HG02588 (cell line): ENCODE results near the gene WDR73.

Source experiments
- ATAC-seq: cut with Tn5 transposase; IDR thresholded peaks from one replicate; pipeline ENCODE4 v1.9.1; 2021; ENCODE audit warnings: mild to moderate bottlenecking, moderate library complexity; ENCODE audit not compliant: unreplicated experiment

Gene WDR73

DNA sequence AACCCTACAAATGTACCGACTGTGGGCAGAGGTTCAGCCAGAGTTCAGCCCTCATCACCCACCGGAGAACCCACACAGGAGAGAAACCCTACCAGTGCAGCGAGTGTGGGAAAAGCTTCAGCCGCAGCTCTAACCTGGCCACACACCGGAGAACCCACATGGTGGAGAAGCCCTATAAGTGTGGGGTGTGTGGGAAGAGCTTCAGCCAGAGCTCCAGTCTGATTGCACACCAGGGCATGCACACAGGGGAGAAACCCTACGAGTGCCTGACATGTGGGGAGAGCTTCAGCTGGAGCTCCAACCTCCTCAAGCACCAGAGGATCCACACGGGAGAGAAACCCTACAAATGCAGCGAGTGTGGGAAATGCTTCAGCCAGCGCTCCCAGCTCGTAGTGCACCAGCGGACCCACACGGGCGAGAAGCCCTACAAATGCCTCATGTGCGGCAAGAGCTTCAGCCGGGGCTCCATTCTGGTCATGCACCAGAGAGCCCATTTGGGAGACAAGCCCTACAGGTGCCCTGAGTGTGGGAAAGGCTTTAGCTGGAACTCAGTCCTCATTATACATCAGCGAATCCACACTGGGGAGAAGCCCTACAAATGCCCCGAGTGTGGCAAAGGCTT lies 32.6 kb downstream of the WDR73 start:
- no peak for ATAC-seq

DNA sequence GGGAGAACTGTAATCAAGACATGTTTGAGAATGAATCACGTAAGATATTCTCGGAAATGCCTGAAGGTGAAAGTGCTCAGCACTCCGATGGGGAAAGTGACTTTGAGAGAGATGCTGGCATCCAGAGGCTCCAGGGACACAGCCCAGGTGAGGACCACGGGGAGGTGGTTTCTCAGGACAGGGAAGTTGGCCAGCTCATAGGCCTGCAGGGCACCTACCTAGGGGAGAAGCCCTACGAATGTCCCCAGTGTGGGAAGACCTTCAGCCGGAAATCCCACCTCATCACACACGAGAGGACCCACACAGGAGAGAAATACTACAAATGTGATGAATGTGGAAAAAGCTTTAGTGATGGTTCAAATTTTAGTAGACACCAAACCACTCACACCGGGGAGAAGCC lies 33.5 kb downstream of the WDR73 start:
- no peak for ATAC-seq

DNA sequence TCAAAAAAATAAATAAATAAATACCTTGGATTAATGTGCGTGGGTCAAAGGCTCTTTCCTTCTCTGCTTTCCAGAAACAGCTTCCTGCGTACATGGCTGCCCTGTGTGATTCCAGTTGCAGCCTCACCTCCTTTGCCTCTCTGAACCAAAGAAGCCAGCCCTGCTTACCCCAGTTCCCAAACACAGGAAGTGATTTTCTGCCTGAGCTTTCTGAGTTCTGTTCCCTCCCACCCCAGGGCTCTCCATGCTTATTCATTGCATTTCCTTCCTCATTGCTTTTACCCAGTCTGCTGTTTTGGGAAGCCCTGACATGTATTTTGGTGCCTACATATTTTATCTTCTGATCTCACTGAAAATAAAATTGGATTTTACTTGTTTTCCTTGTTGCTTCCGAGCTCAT lies 37.8 kb downstream of the WDR73 start:
- ATAC-seq: no peak

DNA sequence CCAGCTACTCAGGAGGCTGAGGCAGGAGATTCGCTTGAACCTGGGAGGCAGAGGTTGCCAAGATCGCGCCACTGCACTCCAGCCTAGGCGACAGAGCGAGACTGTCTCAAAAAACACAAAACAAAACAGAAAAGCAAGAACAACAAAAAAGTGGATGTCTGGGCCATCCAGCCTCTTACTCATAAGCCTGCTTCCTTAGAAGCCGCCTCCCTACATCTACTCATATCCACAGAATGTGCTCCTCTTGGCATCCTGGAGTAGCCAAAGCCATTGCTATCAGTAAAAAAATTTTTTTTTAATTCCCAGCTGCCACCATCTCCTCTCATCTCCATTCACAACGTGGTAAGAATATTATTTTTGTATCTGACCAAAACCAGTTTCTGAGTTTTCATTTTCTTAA lies 42.5 kb downstream of the WDR73 start:
- no peak for ATAC-seq

DNA sequence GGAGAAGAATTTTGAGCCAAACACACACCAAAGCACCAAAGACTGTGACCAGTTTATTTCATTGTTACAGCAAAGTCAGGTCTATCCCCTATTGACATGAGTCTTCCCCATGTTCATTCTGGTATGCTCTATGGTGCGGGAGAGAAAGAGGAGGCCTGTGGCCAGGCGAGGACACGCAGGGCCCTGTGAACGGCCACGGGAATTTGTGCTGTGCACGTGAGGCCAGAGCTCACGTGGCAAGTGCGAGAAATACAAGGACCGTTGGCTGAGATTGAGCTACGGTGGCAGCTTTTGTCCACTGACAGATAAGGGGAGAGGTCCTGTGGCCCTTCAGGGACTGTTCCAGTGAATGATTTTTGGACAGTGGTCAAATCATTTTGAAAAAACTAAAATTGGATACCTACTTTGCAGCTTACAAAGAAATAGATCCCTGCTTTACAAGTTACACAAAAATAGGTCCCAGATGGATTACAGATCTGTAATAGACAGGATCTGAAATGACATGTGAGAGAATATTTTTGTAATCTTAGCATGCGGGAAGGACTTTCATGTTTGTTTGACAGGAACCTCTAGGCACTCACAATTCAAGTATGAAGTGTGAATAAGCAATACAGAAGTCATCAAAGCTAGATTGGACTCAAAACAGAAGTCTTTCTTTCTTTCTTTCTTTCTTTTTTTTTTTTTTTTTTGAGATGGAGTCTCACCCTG lies 44.1 kb downstream of the WDR73 start:
- no peak for ATAC-seq

DNA sequence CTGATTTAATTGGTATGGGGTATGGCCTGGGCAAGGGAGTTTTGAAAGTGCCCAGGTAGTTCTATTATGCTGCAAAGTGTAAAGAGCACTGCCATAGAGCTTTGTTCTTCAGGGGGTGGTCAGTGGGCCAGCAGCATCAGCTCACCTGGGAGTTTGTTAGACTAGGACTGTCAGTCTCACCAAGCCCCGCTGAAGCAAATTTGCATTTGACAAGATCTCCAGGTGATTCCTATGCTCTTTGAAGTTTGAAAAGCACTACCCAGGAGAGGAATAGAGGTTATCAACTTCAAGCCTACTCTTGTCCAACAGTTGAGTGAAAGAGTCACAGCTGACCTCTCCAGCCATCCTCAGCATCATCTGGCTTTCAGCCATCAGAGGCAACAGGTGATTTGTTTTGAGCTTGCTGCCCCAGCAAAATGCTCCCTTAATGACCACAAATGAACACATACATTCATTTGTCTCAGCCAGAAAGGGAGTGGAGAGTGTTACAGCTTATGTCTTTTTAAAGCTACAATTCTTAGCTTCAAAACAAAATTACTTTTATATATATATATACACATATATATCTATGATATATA lies 45.3 kb downstream of the WDR73 start:
- no peak for ATAC-seq

DNA sequence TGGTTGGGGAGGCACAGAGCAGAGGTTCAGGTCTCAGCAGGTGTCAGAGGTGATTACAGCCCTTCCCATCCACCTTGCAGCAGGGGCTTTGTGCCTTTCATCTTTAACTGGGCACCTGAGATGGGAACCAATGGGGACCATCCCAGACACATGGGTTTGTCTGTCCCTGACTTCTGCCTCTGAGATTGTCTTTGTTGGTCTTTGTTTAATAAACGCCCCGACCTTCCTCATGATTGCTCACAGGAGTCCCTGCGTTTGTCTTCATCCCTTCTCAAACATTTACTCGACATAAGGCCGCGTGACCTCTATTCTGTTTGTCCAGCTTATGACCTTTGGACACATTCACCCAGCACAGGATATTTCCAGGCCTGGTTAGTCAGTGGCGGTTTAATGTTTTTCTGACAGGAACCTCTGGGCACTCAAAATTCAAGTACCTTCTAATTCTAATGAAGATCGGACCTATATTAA lies 47.4 kb downstream of the WDR73 start:
- no peak for ATAC-seq

DNA sequence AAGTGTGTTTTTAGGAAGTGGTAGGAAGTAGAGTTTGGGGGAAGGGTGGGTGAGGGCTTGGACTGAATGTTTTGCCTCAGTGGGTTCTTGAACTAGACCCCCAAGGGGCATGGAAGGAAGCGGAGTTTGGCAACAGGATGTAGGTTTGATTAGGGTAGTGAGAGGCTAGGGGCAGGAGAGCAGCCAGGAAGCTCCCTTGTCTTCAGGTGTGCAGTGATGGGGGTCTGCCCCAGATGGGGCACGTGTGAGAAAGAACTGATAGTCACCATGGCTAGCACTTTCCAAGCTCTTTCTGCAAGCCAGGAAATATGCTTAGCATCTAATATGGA lies 48.6 kb downstream of the WDR73 start:
- ATAC-seq: no peak

DNA sequence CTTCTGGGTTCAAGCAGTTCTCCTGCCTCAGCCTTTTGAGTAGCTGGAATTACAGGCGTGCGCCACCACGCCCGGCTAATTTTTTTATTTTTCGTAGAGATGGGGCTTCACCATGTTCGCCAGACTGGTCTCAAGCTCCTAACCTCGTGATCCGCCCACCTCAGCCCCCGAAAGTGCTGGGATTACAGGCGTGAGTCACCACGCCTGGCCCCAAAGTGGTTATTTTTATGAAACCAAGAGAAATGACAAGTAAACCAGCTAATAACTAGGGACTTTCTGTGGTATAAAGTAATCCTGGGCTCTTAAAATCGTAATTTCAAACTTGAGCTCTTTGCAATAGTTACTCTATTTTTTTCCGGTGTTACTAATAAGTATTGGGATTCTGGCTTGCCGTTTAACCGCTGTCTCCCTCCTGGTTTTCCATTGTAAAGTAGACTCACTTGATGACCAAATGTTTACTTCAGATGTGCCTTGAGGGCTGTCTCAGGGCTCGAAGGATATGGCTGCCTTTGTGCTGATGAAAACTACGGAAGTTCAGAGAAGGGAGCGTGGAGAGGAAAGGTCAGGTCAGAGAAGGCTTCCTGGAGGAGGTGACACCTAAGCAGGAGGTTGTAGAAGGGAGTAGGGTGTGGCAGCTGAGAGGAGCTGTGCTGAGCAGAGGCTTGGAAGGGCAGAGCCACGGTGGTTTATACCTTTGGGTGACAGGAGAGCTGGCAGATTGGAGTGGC lies 49.1 kb downstream of the WDR73 start:
- ATAC-seq: no peak

DNA sequence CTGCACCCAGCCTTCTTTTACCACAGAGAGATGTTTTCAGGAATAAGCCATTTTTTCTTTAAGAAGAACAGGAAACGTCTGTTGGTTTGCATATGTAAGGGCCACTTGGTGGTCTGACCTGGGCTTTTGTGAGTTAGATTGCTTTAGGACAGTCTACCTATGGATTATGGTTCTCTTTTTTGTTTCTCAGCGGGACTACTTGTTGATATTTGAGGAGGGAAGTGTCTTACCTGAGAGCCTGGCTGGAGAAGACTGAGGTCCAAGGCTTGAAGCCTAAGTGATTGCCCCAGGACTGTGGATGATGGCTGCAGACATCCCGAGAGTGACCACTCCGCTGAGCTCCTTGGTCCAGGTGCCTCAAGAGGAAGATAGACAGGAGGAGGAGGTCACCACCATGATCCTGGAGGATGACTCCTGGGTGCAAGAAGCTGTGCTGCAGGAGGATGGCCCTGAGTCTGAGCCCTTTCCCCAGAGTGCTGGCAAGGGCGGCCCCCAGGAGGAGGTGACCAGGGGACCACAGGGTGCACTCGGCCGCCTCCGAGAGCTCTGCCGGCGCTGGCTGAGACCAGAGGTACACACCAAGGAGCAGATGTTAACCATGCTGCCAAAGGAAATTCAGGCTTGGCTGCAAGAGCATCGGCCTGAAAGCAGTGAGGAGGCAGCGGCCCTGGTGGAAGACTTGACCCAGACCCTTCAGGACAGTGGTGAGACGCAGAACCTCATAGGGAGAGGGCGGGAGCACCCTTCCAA lies 50.3 kb downstream of the WDR73 start:
- no peak for ATAC-seq

DNA sequence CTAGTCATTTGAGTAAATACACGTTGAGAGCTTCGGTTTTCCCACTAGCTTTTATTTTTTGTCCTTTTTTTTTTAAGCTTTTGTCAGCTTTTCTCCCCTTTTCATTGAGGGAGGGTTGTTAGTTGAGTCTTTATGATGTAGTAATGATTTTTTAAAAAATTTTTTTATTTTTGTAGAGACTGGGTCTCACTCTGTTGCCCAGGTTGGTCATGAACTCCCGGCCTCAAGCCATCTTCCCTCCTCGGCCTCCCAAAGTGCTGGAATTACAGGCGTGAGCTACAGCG lies 52.6 kb downstream of the WDR73 start:
- ATAC-seq: no peak

DNA sequence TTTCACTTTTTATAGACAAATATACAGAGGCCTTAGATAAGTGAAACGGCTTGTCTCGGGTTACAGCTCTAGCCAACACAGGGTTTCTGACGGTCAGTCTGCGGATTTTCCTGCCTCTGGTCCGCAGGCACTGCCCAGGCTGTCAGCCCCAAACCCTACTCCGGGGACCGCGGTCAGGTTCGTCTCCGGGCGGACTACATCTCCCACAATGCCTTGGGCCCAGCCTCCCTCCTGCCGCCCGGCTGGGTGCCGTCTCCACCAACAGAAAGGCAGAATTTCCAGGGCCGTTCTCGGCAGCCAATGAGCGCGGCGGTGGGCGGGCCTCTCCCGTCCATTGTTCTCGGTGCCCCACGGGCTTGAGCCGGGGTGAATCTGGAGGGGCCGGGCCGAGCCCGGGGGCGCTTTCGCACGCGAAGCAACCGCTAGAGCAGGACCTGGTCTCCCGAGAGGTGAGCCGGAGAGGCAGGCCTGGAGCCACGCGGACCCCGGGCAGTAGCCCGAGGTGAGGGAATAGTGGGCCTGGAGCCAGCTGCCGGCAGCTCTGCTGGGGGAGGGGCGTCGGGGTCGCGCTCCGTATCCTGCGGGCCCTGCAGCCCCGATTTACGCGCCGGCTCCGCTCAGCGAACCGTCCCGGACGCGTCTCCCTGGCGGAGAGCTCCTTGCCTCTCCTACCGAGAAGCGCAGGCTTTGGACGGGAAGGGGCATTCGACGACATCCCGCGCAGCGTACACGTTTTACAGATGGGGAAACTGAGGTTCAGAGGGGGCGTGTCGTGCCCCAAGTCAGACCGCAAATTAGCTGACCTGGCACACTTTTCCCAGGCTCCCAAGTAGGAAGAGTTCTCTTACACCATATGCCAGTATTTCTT lies 53.2 kb downstream of the WDR73 start, which contains the start of gene ZSCAN2:
TSS of gene ZSCAN2 (plus strand) at position 323 of the 868 bp plus-strand sequence. CDS start 2,919 bp downstream, outside the sequence.
- peak; percentile 92 for ATAC-seq

DNA sequence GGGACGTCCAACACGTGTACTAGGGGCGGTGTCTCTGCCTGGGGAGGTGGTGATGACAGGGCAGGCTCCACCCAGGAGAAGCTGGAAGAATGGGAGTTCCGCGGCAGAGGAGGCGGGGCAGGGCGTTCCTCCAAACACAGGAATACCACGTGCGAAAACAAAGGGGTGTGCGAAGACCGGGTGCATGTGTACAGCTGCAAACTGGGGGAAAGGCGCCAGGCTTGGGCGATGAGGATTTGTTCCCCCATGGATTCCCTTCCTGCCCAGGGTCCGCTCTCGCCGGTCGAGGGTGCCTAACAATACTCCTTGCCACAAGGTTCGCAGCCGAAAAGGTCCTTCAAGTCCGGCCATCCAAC lies 53.8 kb downstream of the WDR73 start:
- ATAC-seq: peak; percentile 3

DNA sequence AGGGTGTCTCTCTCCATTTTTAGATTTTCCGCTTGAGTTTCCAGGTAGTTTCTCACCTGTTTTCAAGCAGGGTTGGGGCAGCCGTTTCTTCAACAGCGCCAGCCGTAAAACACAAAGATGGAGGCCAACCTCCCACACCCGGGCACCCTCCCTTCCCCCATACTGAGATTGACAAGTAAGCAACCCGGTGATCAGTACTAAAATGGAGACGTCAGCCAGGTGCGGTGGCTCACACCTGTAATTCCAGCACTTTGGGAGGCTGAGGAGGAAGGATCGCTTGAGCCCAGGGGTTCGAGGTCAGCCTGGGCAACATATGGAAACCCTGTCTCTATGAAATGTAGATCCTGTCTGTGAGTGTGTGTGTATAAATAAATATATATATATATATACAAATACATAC lies 54.2 kb downstream of the WDR73 start:
- no peak for ATAC-seq

DNA sequence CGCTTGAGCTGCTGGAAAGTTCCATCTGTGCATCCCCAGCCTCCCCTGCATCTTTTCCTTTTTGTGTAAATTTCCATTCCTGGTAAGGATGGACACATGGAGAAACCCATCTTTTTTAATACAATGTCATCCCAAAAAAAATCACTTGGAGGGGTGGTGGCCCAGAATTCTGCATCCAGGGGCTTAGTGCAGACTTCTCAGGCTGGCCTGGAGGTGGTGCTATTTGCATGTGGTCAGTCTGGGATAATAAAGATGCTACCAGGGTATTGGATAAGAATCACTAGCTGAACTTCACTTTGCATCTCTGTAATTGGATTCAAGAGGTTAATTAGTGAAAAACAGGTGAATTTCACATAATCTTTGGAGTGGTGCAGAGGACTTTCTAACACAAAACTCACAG lies 55.1 kb downstream of the WDR73 start:
- no peak for ATAC-seq

DNA sequence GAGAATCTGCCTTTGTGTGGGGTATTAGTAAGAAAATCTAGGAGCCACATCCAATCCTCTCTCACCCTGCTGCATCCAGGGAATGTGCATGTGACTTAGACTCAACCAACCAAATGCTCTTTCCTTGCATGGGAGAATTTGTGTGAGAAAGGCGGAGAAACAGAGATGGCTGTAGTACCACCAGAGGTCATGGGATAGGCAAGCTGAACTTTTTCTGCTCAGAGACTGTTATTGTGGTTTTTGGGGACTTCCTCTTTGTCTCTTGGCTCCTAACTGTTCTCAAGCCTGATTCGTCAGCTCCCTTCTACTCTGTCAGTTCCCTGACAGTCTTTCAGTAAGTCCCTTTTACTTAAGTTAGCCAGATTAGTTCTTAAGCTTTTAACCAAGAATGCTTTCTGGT lies 55.8 kb downstream of the WDR73 start:
- peak; percentile 36 for ATAC-seq

DNA sequence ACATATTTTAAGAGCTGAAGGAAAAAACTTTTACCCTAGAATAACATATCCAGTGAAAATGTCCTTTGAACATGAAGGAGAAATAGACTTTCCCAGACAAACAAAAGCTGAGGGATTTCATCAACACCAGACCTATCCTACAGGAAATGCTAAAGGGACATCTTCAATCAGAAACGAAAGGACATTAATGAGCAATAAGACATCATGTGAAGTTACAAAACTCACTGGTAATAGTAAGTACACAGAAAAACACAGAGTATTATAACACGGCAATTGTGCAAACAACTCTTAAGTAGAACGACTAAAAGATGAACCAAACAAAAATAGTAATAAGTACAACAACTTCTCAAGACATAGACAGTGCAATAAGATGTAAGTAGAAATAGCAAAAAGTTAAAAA lies 56.8 kb downstream of the WDR73 start:
- no peak for ATAC-seq

DNA sequence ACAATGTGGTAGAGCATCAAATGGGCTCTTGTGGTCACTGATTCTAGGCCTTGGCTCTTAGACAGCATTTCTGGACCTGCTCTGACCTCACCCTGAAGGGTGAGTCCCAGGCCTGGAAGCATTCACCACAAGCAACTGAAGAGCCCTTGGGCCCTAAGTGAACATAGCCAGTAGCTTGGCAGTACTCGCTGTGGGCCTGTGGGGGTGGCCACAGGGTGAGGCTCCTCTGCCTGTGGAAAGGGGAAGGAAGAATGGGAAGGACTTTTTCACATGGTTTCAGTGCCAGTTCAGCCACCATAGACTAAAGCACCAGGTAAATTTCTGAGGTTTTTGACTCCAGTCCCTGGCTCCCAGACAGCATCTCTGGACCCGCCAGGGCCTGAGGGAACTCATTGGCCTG lies 58.4 kb downstream of the WDR73 start:
- ATAC-seq: no peak

DNA sequence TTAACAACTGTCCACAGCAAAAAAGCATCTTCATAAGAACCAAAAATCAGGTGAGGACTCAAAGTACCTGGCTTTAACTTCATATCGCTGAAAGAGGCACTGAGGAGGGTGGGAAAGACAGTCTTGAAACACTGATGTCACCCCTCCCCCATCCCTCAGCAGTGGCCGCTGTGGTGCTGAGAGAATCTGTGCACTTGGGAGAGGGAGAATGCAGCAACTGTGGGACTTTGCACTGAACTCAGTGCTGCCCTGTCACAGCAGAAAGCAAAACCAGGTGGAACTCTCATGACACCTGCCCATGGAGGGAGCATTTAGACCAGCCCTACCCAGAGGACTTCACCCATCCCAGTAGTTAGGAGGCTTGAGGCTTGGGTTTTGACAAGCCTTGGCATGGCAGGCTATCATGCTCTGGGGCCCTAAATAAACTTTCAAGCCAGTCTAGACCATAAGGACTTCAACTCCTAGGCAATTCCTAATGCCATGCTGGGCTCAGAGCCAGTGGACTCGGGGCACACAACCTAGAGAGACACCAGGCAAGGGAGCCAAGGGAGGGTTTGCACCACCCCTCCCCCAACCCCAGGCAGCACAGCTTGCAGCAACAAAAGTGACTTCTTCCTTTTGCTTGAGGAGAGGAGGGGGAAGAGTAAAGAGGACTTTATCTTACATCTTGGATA lies 59.3 kb downstream of the WDR73 start:
- ATAC-seq: no peak

DNA sequence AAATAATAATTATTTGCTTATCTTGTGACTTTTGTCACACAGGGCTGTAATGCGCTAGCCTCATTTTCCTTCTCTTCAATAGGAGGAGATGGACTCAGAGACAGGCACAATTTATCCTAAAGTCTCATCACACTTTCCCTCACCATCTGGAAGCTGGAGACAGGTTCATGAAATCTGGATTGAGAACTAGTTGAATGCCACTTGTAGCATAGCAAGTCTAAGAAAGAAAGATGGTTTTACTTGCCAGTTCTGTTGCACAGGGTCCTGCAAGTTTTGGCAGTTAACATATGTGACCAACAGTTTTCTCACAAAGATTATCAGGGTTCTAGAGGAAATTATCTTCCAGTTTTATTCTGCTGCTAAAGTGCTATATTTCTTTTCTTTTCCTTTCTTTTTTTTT lies 62.3 kb downstream of the WDR73 start:
- ATAC-seq: no peak
